Fibroblast of skin of scalp (primary cell): ENCODE data around the gene IRAK2.

Experiments
- DNase-seq: peaks from one replicate; pipeline ENCODE4 v3.0.0-alpha.2; 2013

The IRAK2 gene

DNA sequence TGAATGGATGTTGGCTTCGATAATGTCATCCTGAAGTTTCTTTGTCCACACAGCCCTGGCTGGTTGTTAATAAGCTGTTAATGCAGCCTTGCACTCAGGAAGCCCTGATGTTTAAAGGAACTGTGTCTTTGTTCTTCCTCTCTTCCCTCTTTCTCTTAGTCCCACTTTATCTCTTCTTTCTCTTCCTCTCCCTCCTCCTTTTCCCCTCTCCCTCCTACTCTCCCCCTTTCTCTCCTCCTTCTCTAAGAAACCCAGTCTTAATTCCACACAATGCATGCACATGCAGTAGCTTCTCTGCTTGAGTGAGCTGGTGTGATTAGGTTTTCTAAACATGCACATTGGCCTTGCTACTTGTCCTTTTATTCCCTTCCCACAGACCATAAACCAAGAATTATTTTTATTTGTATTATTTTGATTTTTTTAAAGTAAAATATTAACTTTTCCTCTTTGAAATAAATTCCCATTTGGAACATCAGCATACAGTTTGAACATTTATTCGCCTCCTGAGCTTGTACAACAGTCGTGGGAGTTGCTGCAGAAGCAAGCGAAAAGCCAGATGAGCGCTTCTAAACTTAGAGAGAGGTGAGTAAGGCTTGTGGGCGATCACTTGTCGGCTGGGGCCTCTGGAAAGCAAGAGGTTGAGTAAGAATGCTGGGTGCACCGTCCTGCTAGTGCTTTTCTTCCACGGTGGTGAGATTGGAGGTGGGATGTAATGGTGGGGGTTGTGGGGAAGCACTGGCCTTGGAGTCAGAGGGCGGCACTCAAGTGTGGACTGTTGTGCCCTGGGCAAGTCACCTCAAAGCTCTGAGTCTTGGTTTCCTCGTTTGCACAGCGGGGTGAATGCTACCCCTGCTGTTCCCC is 120.8 kb downstream of the IRAK2 start:
- DNase-seq = no peak

DNA sequence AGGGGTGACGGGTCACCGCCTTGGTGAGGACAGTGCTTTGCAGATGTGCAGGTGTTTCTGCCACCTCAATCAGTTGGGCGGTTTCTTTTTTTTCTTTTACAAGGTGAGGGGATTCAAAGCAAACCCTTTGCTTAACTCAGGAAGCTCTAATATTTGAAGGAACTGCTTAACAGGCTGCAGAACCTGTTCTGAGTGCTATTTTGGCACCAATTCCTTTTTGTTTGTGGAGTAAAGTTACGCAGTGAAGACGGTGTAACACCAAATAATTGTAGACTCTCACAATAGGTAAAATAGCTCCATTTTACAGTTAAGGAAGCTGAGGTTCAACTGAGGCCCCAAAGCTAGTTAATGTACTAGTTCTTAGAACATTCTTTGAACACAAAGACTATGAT is 121.4 kb downstream of the IRAK2 start:
- DNase-seq = no peak

DNA sequence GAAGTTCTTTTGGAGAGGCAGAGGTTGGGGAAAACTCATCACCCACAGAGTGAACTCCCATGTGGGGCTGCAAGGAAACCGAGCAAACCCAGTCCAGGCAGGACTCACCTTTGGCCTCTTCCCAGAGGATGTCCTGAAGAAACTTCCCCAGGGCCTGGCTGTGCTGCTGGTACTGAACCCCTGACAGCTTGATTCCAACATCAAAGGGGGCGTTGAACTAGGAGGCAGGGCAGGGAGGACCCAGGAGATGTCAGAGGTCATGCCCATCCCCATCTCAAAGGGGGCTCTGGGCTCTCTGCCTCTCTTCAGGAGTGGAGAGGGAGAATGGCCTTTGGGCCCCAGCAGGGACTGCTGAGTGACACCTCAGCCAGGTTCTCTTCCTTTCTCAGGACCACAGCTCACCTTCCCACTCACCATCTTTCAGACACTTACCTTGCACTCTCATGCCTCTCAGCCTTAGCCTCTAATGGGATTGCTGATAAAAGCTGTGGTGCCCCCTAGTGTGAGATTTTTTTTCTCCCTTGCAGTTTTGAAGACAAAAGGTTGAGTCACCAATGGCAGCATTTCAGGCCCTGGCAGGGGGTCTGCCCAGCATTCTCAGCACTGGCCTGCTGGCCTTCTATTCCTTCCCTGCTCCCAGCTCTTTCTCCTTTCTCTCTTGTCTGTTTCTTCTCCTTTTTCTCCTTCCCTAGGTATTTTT is 122.0 kb downstream of the IRAK2 start:
- peak; percentile 93 for DNase-seq

DNA sequence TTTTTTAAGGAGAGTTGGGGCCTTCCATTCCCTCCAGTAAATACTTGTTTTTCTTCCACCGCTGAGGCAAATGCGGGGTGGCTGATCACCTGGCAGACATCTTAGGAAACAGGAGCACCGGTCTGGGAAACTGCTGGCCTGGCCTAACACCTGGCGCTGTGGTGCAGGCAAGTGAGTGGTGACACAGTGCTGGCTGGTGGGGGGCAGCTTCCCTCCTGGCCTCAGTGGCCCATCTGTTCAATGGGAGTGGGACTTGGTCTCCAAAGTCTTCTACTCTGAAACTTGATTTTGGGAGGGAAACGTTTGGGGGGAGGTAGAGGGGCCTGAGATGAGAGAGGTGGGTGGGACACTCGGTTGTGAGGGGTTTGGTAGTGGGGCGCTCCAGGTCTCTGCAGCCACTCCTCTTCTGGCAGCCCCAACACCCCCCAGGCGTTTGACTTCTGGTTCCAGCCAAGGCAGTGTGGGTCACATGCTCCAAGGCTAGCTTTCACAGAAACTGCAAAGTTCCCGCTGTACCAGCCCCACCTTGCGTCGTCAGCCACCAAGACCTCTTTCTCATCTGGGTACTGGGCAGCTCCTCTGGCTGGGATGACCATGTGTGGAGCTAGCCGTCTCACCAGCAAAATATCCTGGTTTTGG is 123.3 kb downstream of the IRAK2 start:
- no peak for DNase-seq

DNA sequence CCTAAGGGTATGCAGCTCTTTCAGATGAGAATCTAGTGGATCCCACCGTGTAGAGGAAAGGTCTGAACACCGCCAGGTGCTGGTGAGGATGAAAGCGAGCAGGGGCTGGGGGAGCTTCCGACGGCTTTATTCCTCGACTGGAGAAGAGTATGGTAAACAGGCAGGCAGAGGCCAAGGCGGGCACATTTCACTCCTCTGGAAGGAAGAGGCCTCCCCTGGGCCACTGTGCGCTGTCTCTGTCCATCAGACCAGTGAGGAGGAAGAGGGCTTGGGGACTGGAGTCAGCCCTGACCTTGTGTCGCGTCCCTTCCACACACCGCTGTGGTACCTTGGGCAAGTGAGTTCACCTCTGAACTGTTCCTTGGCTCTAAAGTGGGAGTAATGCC is 123.8 kb downstream of the IRAK2 start:
- DNase-seq = no peak

DNA sequence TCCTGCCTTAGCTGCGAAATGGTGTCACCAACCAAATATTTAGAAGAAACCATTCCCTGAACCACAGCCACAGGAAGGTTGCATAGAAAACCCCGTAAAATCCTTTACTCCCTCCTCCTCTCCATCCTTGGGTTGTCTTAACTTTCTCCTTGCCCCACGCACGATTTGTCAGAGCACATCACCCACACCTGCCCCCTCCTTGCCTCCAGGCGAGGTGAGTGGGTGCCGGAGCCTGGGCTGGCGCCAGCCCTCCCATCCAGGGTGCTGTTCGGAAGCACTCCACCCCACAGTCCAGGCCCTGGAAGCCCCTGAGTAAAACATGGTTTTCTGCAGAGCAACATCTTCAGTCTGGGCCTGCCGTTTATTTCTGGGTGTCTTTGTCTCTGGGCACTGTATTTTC is 124.4 kb downstream of the IRAK2 start:
- no peak for DNase-seq

DNA sequence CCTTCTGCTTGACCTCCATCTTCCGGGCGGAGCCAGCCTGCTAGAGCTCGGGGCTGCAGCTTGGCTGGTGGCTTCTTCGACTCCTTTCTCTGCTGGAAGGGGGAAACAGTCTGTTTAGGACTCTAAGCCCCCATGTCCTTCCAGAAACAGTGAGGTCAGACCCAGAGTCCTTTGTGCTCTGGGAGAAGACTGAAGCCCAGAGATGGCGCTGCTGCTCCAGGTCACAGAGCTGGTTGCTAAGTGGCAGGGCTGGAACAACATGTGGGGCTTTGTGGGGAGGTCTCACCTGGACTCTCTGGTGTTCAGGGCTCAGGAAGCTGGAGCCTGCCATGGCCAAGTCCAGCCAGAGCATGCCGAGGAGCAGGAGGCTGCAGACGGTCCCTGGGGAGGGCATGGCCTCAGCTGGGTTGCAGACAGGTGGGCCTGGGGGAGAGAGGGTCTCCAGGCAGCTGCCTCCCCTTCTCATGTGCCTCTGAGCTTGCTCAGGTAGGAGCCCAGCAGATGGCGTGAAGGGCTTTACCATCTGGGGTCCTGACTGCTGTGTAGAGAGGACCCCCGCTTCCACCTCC is 125.2 kb downstream of the IRAK2 start:
- DNase-seq = no peak

DNA sequence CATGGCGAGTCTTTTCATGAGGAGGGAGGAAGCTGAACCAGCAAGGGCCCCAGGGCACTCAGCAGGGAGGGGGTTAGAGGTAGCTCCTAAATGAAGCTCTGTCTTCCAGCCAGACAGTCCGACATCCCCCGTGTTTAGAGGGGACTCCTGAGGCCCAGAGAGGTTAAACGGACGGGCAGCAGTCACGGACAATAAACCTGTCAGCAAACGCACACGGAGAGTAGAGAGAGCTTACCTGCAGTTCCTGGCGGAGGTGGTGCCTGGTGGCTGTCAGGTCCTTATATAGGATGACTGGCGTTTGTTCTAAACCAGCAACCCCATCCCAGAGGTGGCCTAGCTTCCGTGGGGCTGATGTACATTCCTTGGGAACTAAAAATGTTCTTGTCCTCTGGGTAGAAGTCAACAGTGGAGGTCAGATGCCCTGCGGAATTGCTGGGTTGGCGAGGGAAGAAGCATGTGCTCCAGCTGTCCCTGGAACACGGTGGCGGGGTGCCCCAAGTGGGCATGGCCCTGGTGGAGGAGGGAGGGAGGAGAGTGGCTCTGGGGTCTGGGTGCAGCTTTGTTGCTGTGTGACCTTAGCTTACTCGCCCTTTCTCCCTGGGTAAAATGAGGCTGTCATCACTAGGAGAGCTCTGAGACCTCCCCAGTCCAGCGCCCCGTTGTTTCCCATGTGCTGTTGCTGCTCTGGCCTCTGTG is 125.9 kb downstream of the IRAK2 start:
- DNase-seq = no peak

DNA sequence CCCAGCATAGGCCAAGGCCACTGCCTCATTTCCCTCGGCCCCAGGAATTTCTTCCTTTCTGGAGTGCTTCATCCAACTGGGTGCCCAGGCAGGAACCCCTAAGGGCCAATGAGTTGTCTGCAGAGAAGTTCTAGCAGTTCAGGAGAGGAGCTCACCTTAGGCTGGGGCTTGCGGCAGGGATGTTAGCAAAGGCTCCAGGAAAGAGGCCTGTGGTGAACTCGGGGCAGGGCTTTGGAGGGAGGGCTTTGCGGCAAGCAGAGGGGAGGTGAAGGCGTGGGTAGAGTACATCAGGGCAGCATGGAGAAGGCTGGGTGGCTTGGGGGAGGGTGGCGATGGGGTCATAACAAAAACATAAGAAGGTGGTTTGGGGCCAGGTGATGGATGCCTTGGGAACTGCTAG is 126.9 kb downstream of the IRAK2 start:
- no peak for DNase-seq

DNA sequence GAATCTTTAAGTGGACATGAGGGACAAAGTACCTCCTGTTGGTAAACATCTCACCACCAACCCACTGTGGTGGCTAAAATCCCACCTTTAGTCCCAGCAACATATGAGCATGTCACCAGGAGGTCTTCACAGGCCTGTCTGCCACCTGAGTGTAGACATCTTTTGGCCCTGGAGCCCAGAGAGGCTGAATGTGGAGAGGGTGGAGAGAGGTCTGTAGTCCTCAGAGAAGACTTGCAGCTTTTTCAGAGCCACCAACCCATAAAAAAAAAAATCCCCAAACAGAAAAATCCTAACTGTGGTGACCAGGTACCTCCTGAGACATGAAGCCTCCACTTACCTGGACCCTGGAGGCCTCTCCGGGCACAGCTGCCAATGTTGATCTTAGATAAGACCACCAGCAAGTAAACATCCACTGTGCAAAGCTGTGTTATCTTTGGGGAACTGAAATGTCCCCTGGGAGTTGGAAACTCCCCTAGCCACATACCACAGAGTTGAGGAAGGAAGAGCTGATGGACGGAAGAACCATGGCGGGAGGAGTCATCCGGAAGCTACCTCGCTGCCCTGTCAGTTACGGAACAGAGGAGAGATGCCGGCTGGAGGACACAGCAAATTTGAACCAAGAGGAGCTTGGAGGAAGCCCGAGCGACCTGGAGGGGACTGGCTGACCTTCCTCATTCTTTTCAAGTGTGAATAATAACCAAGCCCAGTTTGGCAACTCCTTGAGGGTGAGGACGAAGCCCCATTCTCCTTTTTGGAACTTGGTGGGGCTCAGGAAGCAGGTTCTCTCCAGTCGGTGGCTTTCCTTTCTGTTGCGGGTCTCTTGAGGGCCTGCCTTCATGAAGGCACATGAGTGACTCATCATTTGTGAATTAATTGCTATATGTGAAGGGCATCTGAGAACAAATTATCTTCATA is 128.0 kb downstream of the IRAK2 start, which contains the start of gene GHRL:
Gene GHRL, minus strand, starts transcription at position 443 of the 915 bp plus-strand sequence. CDS start 2,767 bp downstream, outside the sequence.
- DNase-seq = peak; percentile 42
